ENCODE results near the gene B3GAT1.
"Not testable (repeated sequence)": the region's sequence is repeated elsewhere in the genome, so short reads cannot be mapped to it uniquely, and the experiment has no call there.

Gene B3GAT1

DNA sequence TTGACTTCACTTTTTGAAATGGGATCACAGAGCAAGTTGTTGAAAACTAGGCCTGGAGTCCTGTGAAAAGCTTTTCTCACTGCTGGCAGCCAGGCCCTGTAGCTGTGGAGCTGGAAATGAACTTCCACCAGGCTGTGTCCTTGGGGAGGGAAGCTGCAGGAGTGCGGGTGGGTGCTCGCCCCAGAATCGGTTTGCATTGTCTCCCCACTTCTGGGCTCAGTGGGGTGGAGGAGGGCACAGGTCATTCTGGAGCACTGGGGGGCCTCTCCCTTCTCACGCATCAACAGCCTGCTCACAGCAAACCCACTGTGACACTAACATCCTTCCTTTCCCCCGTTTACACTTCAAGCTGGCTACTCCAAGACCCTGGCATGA is 65.1 kb downstream of the B3GAT1 start:
- H3K27me3 Mint-ChIP-seq, result peaks cover 4% of the 10 kb centered on the region
- H3K4me1 Mint-ChIP-seq, result peaks cover 8% of the 10 kb centered on the region
- no peak overlapping the region for H3K4me3 Mint-ChIP-seq
- no peak for DNase-seq (ENCODE audit: low spot score in 2 of 2)
- no peak for ATAC-seq (ENCODE audit: low read depth)
- H3K27ac Mint-ChIP-seq, result no peak overlapping the region
- H3K9me3 Mint-ChIP-seq, result no peaks in the 10 kb centered on the region
- H3K36me3 Mint-ChIP-seq, result no peaks in the 10 kb centered on the region

DNA sequence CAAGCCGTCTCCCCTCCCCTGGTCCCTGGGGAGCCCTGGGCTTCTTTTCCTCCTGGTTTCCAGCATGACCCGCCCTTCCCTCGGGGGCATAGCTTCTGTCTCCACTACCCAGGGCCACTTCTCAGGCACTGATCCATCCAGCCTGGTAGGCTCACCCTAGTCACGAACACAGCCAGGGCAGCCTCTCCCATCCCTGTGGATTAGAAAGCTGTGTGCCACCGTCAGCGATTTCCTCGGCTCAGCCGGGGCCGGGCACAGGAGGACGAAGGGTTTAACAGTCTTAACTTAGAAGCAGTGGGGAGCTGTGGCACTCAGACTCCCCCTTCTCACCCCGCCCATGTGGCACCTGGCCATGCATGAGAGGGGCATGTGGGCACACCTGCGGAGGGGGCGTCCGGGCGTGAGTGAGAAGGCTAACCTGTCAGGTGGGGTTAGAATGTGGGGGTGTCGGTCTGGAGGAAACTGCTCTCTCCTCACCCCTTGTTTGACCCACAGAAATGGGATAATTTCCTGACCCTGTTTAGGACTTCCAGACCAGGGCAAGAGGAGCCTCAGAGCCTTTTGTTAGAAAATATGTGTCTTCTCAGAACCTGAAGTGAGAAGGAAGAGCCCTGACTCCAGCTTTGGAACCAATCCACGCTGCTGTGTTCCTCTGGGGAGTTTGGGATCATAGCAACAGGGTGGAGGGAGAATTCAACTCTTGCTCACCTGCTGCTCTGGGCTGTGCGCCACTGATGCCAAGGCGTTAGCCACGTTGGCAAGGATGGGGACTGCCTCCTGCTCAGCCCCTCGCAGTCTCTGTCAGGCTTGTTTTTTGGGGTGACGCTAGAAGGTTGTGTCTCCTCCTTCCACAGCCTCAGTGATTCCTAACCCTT is 65.7 kb downstream of the B3GAT1 start:
- H3K36me3 Mint-ChIP-seq, result no peaks in the 10 kb centered on the region
- H3K9me3 Mint-ChIP-seq, result no peaks in the 10 kb centered on the region
- DNase-seq (ENCODE audit: low spot score in 2 of 2) (no peak), ATAC-seq (ENCODE audit: low read depth) (no peak)
- no peak overlapping the region for H3K4me3 Mint-ChIP-seq
- no peak overlapping the region for H3K27ac Mint-ChIP-seq
- peaks cover 4% of the 10 kb centered on the region for H3K27me3 Mint-ChIP-seq
- peaks cover 8% of the 10 kb centered on the region for H3K4me1 Mint-ChIP-seq

DNA sequence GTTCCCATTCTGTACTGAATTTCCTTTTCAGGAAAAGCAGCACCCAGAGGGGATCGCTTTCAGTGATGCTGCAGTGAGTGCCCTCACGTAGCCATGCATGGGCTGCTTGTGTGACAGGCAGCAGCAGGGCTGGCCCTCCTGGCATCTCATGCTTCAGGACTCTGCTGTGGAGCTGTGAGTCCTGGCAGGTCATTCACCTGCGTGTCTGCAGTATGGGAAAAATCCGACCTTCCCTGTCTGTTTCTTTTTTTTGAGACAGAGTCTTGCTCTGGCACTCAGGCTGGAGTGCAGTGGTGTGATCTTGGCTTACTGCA is 66.8 kb downstream of the B3GAT1 start:
- H3K9me3 Mint-ChIP-seq, result no peaks in the 10 kb centered on the region
- peaks cover 4% of the 10 kb centered on the region for H3K27me3 Mint-ChIP-seq
- H3K4me1 Mint-ChIP-seq, result peaks cover 5% of the 10 kb centered on the region
- no peak for DNase-seq (ENCODE audit: low spot score in 2 of 2)
- H3K36me3 Mint-ChIP-seq, result no peaks in the 10 kb centered on the region
- ATAC-seq (ENCODE audit: low read depth), result no peak
- H3K4me3 Mint-ChIP-seq, result no peak overlapping the region
- H3K27ac Mint-ChIP-seq, result no peak overlapping the region

DNA sequence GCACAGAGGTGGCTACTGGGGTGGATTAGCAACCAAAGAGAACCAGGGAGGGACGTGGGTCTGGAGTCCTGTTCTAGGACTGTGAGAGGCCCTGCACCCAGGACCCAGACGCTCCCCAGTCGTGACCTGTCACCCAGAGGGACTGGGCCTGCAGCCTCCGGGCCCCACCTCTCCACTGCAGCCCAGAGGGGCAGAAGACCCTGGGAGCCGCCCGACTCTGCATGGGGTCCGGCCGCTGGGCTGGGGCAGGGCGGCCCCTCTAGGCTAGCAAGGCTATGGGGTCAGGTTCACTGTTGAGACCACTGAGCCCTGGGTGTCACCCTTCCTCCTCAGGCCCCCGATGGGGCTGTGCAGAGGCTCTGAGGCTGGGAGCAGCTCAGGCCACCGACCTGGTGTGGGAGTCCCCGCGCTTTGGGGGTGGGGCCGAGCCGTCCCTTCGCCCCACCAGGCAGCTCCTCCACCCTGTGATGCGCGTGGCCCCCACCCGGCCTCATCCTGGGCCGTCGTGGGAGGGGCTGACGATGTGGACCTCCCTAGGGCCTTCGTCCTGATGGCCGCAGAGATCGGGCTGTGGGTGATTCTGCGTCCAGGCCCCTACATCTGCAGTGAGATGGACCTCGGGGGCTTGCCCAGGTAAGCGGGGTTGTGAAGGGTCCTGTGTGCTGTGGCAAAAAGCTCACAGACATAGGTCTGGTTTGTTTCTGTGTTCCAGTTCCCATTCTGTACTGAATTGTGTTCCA is 67.4 kb downstream of the B3GAT1 start:
- not testable (repeated sequence) for H3K27me3 Mint-ChIP-seq; H3K4me3 Mint-ChIP-seq; ATAC-seq (ENCODE audit: low read depth); H3K27ac Mint-ChIP-seq; H3K9me3 Mint-ChIP-seq; H3K36me3 Mint-ChIP-seq; DNase-seq (ENCODE audit: low spot score in 2 of 2); H3K4me1 Mint-ChIP-seq

DNA sequence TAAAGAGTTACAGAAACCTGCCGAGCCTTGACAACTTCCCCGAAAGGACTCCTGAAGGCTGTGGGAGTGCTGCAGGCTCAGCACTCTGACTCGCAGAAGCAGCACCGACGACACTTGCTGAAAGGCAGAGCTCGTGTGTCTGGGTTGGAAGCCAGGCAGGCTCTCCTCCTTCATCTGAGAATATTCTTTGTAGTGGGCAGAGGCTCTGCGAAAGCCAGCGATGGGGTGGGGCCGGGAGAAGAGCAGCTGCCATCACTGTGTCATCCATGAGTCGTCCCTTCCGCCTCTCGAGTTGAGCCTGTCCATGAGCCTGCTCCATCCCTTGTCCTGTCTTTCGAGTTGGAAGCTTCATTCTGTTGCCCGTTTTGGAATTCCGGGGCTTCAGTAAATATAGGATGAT is 68.4 kb downstream of the B3GAT1 start:
- ATAC-seq (ENCODE audit: low read depth), result no peak
- Mint-ChIP-seq H3K27ac (no peak overlapping the region), H3K27me3 (peaks cover 4% of the 10 kb centered on the region), H3K4me1 (no peaks in the 10 kb centered on the region), H3K4me3 (no peak overlapping the region), H3K9me3 (no peaks in the 10 kb centered on the region), H3K36me3 (no peaks in the 10 kb centered on the region)
- DNase-seq (ENCODE audit: low spot score in 2 of 2), result no peak

DNA sequence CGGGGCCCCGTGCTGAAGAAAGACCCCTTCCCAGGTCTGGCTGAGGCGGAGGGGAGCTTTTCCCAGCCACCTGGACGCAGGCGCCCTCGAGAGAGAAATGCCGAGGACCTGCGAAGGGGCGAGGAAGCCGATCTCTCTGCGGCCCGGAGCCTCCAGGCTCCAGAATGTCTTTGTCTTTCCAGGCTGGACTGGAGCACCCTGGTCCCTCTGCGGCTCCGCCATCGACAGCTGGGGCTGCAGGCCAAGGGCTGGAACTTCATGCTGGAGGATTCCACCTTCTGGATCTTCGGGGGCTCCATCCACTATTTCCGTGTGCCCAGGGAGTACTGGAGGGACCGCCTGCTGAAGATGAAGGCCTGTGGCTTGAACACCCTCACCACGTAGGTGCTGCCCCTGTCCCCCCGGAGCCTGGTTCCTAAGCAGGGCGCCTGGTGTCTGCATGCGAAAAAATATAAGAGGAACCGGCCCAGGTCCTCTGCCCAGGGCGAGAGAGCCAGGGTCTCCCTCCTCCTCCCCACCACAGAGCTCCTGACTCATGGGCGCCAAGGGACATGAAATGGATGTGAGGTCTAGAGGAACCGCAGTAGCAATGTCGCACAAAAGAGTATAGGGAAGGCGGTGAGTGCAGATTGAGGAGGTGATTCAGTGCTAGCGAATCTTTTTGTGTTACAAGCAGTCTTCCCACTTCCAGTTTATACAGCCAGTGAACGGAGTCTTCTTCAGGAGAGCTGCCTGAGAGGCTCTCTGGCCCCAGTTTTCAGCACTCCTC is 69.3 kb downstream of the B3GAT1 start:
- ATAC-seq (ENCODE audit: low read depth) (no peak), DNase-seq (ENCODE audit: low spot score in 2 of 2) (no peak)
- H3K27ac Mint-ChIP-seq, result no peak overlapping the region
- H3K4me1 Mint-ChIP-seq, result no peaks in the 10 kb centered on the region
- peaks cover 4% of the 10 kb centered on the region for H3K27me3 Mint-ChIP-seq
- H3K4me3 Mint-ChIP-seq, result no peak overlapping the region
- no peaks in the 10 kb centered on the region for H3K9me3 Mint-ChIP-seq
- no peaks in the 10 kb centered on the region for H3K36me3 Mint-ChIP-seq

DNA sequence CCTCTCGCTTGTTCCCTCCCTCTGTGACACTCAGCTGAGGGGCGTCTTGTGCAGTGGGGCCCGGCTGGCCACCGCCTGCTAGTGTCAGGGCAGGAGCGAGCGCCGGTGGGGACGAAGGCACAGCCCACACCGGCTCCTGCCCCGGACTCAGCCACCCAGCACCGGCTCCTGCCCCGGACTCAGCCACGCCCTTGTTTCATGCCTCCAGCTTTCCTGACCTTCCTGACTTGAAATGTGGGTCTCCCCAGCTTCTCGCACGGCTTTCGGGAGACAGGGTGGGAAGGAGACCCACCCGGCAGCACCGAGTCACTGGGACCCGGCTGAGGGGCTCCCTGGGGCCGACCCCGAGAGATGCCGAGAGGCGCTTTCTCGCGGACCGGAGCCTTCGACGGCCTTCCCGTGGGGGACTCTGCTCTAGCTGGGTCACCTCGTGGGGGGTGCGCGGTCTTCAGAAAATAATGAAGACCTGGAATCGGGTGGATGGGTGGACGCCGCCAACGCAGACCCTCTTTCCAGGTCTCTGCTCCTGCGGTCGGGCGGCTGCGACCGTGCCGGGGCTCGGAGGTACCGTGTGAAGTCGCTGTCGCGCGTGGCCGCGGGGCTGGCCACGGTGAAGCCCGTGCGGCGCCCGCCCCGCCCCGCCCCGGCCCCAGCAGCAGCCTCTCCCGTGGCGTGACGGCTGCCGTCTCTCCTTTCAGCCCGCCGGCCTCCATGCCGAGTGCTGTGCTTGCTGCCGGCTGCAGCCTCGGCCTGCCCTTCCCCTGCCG is 70.1 kb downstream of the B3GAT1 start:
- DNase-seq (ENCODE audit: low spot score in 2 of 2) (no peak), ATAC-seq (ENCODE audit: low read depth) (no peak)
- Mint-ChIP-seq H3K9me3 (no peaks in the 10 kb centered on the region), H3K4me3 (no peak overlapping the region), H3K36me3 (no peaks in the 10 kb centered on the region), H3K4me1 (no peaks in the 10 kb centered on the region), H3K27ac (no peak overlapping the region), H3K27me3 (peaks cover 3% of the 10 kb centered on the region)

DNA sequence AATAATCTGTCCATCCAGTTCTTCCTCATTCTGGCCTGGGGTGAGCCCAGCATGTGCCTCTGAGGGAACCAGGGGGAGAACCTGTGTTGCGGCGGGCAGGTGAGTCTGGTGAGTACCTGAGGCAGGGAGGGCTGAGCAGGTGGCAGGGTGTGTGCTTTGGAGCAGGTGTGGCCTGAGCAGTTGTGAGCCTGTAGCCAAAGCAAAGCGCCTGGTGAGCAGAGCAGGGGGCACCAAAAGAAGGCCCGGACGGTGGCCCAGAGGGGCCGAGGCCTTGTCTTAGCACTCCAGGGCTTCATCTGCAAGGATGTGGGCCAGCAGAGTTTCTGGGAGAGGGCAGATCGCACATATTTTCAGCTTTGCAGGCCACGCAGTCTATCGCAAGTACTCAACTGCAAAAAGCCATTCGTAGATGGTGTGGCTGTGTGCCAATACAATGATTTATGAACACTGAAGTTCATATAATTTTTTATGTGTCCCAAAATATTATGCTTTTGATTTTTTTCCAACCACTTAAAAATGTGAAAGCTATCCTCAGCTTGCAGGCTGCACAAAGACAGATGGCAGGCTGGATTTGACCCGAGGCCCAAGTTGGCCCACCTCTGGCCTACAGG is 71.6 kb downstream of the B3GAT1 start:
- DNase-seq (ENCODE audit: low spot score in 2 of 2) (no peak), ATAC-seq (ENCODE audit: low read depth) (no peak)
- Mint-ChIP-seq H3K4me3 (no peak overlapping the region), H3K27me3 (peaks cover 2% of the 10 kb centered on the region), H3K36me3 (no peaks in the 10 kb centered on the region), H3K9me3 (no peaks in the 10 kb centered on the region), H3K4me1 (no peaks in the 10 kb centered on the region), H3K27ac (no peak overlapping the region)

DNA sequence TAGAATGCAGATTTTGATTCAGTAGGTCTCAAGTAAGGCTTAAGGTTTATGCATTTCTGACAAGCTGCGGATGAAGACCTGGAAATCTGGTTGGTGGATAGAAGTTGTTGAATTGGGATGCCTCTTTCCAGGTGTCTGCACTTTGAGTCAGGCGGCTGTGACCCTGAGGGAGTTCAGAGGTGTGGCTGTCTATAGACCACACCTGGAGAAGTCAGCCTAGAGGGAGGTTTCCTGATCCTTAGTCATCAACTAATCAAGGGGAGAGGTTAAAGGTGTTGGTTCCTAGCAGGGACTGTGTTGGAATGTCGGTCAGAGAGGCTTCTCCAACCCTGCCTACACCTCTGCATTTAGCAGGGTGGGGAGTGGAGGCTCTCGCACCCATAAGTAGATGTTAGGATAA is 72.3 kb downstream of the B3GAT1 start:
- no peaks in the 10 kb centered on the region for H3K4me1 Mint-ChIP-seq
- H3K27me3 Mint-ChIP-seq, result peaks cover 5% of the 10 kb centered on the region
- no peak for DNase-seq (ENCODE audit: low spot score in 2 of 2)
- ATAC-seq (ENCODE audit: low read depth), result no peak
- no peaks in the 10 kb centered on the region for H3K36me3 Mint-ChIP-seq
- H3K4me3 Mint-ChIP-seq, result no peak overlapping the region
- no peaks in the 10 kb centered on the region for H3K9me3 Mint-ChIP-seq
- H3K27ac Mint-ChIP-seq, result no peak overlapping the region

DNA sequence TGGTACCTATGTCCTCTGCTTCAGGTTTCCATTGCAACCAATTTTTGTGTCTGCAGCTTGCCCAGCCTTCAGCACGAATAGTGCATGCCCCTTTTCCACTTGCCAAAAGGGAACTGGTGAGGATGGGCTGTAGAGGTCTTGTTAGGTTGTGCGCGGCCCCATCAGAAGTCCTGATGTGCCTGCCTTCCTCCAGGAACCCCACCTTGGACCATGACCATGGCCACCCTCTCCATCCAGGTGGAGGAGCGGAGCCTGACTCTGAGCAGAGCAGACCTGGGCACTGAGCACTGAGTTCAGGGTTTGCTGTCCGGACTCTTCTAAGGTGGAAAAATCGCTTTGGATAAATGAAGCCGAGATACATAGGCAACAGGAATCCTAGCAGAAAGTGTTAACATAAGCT is 73.4 kb downstream of the B3GAT1 start:
- Mint-ChIP-seq H3K27me3 (peaks cover 5% of the 10 kb centered on the region), H3K27ac (no peak overlapping the region), H3K36me3 (no peaks in the 10 kb centered on the region), H3K9me3 (no peaks in the 10 kb centered on the region), H3K4me3 (no peak overlapping the region), H3K4me1 (no peaks in the 10 kb centered on the region)
- DNase-seq (ENCODE audit: low spot score in 2 of 2) (no peak), ATAC-seq (ENCODE audit: low read depth) (no peak)

DNA sequence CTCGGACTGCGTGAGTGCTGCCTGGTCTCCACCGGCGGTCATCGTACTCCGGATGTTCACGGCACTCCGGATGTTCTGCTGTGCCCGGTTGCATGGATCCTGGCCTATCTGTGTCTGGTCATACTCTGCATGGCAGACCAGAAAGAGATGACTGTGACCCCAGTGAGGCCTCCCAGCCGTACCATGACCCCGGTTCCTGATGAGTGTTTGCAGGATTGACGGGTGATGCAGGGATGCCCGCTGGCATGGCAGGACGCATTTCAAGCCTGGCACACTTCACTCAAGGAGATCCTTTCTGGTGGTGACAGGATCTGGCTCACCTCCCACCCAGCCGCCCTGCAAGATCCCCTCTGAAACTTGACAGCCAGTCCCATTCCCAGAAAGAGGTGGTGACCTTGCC is 74.0 kb downstream of the B3GAT1 start:
- ATAC-seq (ENCODE audit: low read depth) (no peak), DNase-seq (ENCODE audit: low spot score in 2 of 2) (no peak)
- Mint-ChIP-seq H3K4me3 (no peak overlapping the region), H3K27me3 (peaks cover 5% of the 10 kb centered on the region), H3K36me3 (no peaks in the 10 kb centered on the region), H3K9me3 (no peaks in the 10 kb centered on the region), H3K27ac (no peak overlapping the region), H3K4me1 (no peaks in the 10 kb centered on the region)

DNA sequence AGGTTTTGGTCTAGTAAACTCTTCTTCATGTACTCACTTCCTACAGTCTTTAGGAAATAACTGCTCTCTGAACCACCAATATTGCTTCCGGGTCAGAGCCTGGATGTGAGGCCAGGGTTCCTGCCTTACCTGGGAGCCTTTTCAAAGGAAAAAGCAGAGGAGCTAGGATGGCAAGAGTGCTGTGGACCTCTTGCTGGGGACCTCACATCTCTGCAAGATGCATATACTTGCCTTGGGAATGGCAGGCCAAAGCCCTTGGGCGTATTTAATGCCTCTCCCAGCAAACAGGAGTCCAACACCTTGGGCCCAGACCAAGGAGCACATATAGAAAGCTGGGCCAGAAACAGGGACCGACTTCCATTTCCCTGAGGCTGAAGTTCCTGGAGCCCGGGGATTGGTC is 75.0 kb downstream of the B3GAT1 start:
- DNase-seq (ENCODE audit: low spot score in 2 of 2) (no peak), ATAC-seq (ENCODE audit: low read depth) (no peak)
- peaks cover 11% of the 10 kb centered on the region for H3K27me3 Mint-ChIP-seq
- no peak overlapping the region for H3K4me3 Mint-ChIP-seq
- H3K36me3 Mint-ChIP-seq, result no peaks in the 10 kb centered on the region
- H3K9me3 Mint-ChIP-seq, result no peaks in the 10 kb centered on the region
- H3K27ac Mint-ChIP-seq, result no peak overlapping the region
- no peaks in the 10 kb centered on the region for H3K4me1 Mint-ChIP-seq

DNA sequence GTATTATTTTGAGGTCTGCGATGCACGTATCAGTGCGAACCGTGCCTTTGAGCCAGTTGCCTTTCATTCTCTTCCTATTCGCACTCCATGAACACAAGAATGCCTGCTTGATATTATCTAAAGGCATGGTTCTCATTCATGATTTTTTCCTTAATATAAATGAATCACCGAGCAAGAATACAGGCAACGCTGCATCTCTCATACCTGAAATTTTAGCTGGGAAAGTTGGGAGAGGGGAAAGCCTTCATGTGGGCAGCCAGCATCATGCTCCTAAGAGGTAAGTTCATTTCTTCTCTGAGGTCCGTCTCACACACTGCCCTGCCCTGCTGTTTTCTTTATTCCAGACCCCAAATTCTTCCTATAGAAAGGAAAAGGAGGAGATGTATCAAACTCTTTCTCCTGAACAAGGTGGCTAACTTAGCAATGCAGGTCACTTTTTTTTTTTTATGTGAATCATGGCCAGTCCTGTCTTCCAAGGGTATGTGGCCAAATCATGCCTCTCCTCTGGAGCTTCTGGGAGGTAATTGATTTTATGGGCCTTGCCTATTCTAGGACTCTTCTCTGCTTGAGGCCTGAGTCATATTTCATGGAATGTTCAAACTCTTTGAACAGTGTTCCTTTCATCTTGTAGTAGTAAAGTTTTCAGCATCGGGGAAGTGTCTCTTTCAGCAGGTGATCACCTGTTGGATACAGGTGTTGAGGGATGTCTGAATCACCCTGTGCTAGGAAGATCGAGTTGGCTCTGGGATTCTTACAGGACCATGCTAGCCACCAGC is 77.1 kb downstream of the B3GAT1 start:
- Mint-ChIP-seq H3K27ac (no peak overlapping the region), H3K36me3 (no peaks in the 10 kb centered on the region), H3K4me1 (no peaks in the 10 kb centered on the region), H3K27me3 (peaks cover 14% of the 10 kb centered on the region), H3K9me3 (no peaks in the 10 kb centered on the region), H3K4me3 (no peak overlapping the region)
- DNase-seq (ENCODE audit: low spot score in 2 of 2) (no peak), ATAC-seq (ENCODE audit: low read depth) (no peak)
